Posterior vena cava (tissue), 2 donors: ENCODE measurements around the gene LRRN2. TPM values are rescaled to one million over a fixed set of nuclear protein-coding genes. Genes with fewer than 3 reads are reported as not detected.
"Not testable (repeated sequence)": the region's sequence is repeated elsewhere in the genome, so short reads cannot be mapped to it uniquely, and the experiment has no call there.

ENCODE experiments used
- DNase-seq: peaks from one replicate; pipeline ENCODE4 v3.0.0-alpha.2; 2020; ENCODE audit warnings: low spot score
- intact Hi-C, 2 donors: fragments of 100-400 bp; cut with DNase I; formaldehyde crosslinking; loops; one replicate each; pipeline versions ENCODE4 v1.14.1 to v1.14.2; 2022 to 2023
- long read RNA-seq, 2 donors: library from polyadenylated mRNA; unstranded; transcript quantifications; one replicate each; pipeline ENCODE4 v2.0.0, GENCODE V29; 2020 to 2021
- total RNA-seq, 2 donors: library from RNA; stranded (reverse); fragmentation: NEBNext Ultra II Directional; extraction: Animal tissue kit (Norgen Biotek cat#: 25700); gene quantifications; one replicate each; pipeline ENCODE4 v1.2.1, GENCODE V29; 2021
- donor health status: DM: yes; HTN: yes; CAD: no.
- donor health status: DM: yes; HTN: yes; CAD: no.

Gene LRRN2
- 10 to 100 TPM in 1 of 2 donors, 1 to 10 TPM in 1; 8.9 to 13.6 TPM for total RNA-seq
- long read RNA-seq, donor 1, full-length matches to known transcripts: 14 of 15 reads
- long read RNA-seq, donor 1, partial matches to known transcripts: 0 of 15 reads
- long read RNA-seq, donor 1, other reads (novel, unspliced or antisense): 1 of 15 reads
- long read RNA-seq, donor 2, full-length matches to known transcripts: 9 of 10 reads
- long read RNA-seq, donor 2, partial matches to known transcripts: 0 of 10 reads
- long read RNA-seq, donor 2, other reads (novel, unspliced or antisense): 1 of 10 reads

DNA sequence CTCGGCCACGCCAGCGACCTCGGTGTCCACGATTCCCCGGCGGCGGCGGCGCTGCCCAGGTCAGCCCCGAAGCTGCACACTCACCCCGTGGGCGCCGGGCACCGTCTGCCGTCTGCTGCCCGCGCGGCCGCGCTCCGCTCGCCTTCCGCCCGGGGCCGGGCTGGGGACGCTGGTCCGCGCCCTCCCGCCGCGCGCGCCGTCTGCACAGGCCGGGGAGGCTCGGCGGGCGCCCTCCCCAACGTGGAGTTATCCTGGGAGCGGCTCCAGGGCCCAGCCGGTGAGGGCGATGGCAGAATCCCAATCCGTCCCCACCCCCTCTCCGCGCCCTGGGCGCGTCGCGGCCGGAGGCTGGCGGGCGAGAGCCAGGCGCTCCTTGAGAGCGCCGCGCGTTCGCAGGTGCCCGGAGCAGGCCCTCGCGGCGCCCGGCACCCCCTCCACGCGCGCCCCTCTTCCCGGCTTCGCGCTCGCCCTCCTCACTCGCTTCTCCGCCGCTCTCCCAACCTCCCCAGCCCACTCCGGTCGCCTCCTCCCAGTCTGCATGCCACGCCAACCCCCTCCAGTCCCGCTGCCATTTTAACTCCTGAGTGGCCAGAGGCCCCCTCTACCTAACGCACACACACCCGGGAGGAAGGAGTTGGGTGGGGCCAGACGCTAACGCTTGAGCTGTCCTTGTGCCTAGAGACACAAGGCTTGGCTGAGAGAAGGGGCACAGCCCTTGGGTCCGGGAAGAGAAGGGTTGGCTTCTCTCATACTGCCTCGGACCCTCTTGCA is at the start of gene LRRN2:
LRRN2 (minus strand) TSS at position 503 of the 771 bp plus-strand sequence. CDS start 65,746 bp downstream, outside the sequence.
- DNase-seq: no peak
- intact Hi-C loops: no loop called here

DNA sequence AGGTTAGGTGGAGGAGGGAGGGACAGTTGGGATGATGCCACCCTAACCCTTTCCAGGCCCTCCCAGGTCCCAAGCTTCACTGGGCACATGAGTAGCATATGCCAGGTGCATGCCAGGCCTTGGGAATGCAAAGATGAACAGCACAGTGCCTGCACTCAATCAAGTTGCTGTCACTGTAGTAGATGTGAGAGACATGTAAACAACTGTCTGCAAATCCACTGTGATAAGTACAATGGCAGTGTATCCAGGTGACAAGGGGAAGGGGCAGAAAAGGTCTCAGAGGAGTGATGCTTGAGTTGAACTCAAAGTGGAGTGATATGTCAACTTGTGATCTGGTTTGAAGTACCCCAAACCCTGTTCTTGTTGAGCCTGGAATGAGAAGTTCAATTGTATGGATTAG is 49.5 kb upstream of the LRRN2 start:
- DNase-seq: no peak
- intact Hi-C loops: no loop called here

DNA sequence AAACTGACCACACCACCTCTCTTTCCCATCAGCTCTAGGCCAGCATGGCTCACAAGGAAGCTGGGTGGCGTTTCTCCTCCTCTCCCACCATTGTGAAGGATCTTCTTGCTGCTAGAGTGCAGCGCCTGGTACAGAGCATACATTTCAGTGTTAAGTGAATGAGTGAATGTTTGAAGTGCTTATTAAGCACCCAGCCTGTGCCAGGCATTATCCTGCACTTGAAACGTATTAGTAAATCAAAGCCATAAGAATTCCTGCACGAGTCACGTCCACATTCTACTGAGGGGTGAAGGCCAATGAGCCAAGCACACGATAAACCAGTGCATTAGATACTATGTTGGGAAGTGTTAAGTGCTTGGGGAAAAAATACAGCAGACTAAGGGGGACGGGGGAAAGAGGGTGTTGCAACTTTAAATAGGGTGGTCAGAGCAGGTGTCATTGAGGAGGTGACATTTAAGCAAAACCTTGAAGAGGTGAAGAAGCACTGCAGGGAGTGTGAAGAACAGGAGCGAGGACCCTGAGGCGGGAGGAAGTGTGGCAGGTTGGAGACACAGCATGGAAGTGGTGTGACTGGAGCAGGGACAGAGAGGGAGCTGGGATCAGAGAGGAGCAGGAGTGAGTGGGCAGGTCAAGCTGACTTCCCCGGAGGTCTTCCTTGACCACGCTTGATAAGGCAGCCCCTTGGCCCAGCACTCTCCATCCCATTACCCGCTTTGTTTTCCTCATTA is 48.5 kb upstream of the LRRN2 start:
- no peak for DNase-seq
- intact Hi-C loops: no loop called here

DNA sequence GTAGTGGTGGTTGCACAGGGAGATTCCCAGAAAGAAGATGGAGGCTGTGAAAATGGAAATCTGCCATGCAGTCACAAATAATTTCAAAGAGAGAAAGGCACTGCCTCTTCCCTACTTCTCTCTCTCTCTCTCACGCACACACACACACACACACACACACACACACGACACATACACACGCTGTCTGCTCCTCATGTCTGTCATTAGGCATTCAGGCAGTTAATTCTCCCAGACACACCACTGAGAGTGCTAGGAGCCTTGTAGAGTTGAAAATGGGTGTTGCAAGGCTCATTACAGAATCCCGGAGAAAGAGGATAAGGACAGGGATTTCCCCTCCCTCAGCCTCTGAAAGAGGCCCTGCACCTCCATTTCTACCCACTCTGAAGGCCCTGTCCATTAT is 47.8 kb upstream of the LRRN2 start:
- intact Hi-C loops: no loop called here
- DNase-seq: no peak

DNA sequence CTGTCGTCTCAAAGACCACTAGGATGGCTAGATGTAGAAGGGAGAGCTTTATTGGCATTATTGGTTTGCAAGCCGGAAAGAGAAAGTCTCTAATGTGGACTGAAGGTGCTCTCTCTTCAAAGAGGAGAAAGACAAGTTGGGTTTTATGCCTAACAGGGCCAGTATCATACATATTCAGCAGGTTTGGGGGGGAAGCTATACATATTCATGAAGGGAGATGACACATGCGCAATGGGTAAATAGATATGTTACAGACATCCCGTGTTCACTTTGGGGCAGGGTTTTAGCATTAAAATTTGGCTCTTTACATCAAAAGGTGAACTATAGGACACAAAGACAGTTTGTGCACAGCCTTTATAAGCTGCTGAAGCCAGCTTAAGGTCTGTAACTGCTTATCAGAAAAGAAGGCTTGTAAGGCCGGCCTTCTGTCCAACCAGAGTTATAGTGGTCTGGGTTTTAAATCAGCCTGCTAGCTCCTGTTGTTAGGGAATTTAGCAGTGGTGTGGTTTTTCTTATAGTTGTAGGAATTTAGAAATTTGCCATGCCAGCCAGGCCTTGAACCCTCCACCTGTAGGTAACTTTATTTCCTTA is 46.5 kb upstream of the LRRN2 start:
- no peak for DNase-seq
- intact Hi-C loops: no loop called here

DNA sequence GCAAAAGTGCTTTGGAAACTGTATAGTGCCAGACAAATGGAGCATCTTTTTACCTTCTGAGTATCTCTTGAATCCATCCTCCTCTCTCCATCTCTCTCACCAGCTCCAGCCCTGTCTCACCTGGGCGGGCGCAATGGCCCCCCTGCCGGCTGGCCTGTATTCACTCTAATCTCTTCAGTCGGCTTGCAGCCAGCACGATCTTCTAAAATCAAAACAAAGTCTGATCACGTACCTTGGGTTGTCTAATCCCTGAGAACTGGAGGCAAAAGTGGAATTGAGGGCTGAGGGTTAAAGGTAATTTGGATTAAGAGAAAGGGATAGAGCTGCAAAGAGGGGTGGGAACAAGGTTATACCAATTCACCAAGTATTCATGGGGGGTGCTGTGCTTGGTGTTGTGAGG is 46.0 kb upstream of the LRRN2 start:
- intact Hi-C loops: no loop called here
- DNase-seq: no peak

DNA sequence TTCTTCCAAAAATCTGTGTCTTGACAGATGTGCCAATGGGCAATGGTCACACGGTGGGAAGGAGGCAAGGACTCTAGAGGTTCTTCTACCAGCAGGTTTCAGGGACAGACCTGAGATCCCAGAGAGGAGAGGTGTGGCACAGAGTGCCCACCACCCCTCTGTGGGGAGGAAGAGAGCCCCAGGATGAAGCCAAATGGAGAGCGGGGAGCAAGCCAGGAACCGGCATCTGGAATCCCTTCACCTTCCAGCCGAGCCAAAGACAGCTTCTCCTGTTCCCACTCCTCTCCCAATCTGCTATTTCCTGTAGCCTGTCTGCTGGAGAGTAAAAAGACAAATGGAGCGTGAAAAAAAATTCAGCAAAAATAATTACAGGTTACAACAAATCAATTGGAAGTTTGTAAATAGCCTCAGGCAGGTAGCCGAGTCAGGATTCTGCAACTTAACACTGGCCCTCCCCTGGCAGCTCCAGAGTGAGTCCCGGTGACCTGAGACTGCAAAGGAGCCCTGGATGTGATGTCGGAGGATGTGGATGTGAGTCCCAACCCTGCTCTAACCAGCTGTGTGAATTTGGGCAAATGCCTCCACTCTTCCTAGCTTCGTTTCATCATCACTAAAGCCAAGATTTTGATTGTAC is 45.4 kb upstream of the LRRN2 start:
- DNase-seq: no peak
- intact Hi-C loops: no loop called here

DNA sequence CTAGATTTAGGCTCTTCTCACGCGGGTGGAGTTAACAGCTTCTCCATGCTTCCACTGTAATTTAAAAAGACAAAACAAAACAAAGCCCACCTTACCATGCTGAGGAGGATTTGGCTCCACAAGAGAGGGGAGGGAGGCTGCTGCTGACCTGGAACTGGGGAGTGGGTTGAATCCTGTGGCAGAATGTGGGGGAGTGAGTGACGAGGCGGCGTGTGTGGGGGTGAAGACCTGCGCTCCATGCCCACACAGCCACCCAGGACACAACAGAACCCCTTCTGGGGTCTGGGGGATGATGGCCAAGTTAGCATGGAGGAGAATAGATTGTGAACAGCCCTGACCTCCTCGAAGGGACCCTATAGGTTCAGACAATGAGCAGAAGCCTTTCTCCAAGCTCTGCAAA is 44.0 kb upstream of the LRRN2 start:
- intact Hi-C loops: no loop called here
- no peak for DNase-seq

DNA sequence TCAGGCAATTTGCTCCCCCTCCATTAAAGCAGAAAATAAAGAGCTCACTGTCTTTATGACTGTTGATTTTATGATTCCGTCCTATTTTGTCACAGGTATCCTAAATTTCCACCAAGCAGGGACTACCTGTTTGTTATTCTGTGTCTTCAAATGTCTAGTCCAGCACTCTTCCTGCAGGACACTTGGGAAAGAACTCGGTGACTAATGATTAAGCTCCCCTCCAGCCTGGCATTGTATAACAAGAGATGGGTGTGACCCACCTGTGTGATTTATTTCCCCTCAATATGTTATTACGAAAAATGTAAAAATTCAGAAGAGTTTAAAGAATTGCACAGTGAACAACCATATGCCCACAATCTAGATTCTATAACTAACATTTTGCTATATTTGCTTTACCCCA is 42.9 kb upstream of the LRRN2 start:
- DNase-seq: no peak
- intact Hi-C loops: no loop called here

DNA sequence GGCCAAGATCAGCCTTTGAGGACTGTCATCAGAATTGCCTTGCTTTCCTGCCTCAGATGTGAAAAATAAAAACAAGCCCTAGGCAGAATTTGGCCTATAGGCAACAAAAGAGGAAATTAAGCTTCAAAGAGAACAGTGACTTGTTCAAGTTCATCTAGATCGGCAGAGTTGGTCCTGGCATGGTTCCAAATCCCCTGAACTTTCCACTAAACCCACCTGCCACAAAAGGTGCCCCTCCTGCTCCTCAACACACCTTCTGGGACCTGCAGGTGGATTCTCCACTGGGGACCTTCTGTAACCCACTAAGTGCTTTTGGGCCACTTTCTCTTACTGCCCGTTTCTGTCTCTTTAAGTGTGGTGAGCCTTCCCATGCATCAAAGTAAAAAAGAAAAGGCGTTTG is 42.5 kb upstream of the LRRN2 start:
- intact Hi-C loops: no loop called here

DNA sequence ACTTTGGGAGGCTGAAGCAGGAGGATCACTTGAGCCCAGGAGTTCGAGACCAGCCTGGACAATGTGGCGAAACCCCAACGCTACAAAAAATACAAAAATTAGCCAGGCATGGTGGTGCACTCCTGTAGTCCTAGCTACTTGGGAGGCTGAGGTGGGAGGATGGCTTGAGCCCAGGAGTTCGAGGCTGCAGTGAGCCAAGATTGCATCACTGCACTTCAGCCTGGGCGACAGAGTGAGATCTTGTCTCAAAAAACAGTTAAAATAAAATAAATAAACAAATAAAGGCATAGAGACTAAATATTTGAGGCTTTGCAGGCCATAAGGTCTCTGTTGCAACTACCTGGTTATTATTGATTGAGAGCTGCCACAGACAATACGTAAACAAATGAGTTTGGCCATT is 41.9 kb upstream of the LRRN2 start:
- intact Hi-C loops, DNase-seq: not testable (repeated sequence)

More for the DNA sequence above, 42.5 kb upstream of the LRRN2 start:
- DNase-seq: no peak

DNA sequence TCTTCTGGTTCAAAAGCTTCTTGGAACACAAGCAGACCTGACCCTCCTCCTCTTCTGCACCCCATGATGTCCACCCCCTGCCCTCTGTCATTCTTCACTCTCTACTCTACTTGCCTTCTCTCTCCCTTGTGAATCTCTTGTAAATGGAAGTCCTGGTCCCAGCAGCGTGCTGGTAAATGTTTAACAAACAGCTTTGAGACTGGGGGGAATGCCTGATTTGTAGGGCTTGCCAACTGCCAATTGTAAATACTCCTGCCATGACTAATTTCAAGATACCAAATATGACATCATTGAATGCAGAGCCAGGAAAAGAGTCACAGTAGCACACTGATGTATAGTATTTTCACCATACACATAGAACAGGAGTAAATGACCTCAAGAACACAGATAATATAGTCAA is 40.9 kb upstream of the LRRN2 start:
- intact Hi-C loops: no loop called here
- no peak for DNase-seq

DNA sequence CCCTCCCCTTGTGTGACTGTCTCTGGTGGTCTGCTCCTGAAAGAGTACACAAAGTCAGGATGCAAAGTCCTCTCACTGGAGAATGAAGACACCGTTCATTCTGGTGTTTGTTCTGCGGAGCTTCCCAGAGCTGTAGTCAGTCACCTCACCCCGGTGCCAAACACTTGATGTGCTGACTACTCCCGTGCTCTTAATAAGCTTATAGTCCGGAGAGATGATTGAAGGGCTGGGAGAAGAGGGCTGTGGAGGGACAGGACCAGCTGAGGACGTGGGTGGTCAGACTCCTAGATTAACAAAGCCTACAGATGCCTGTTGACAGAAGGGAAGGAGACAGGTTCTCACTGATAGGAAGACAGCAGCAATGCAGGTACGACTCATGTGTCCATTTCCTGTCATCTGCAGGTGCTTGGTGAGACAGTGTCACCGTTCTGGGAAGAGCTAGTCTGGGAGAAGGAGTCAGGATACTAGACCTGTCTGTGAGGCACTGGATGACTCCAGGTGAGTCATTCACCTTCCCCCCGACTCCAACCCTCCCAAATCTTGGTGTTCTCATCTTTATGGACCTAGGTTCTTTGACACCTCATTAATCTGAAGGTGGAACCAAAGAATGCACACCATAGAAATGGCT is 40.4 kb upstream of the LRRN2 start:
- intact Hi-C loops: no loop called here
- DNase-seq: no peak

DNA sequence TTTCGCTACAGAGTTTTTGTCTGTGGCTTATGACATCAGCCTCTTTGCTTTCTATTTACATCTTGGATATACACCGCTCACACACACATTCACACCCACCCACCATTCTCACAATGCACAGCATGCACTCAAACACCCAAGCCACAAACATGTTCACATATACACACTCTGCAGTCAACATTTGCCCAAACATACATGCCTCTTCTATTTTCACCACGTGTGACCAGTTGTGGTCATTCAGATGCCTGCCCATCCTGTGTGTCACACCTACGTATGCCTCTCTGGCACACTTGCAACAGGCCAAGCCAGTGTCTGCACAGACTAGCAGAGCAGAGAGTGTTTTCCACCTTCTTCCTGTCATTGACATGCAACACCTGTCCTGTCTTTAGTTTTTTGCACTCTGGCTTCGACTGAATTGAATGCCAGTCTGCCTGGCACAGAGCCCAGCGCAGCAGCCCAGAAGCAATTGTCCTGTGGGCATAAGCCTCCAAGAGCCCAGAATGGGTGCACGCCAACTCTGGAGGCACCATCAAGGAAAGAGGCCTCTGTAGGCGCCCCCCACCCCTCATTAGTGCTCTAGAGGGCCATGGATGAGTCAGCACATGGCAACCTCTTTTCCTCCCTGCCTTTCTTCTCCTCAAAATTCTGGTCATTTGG is 37.7 kb upstream of the LRRN2 start:
- no peak for DNase-seq

DNA sequence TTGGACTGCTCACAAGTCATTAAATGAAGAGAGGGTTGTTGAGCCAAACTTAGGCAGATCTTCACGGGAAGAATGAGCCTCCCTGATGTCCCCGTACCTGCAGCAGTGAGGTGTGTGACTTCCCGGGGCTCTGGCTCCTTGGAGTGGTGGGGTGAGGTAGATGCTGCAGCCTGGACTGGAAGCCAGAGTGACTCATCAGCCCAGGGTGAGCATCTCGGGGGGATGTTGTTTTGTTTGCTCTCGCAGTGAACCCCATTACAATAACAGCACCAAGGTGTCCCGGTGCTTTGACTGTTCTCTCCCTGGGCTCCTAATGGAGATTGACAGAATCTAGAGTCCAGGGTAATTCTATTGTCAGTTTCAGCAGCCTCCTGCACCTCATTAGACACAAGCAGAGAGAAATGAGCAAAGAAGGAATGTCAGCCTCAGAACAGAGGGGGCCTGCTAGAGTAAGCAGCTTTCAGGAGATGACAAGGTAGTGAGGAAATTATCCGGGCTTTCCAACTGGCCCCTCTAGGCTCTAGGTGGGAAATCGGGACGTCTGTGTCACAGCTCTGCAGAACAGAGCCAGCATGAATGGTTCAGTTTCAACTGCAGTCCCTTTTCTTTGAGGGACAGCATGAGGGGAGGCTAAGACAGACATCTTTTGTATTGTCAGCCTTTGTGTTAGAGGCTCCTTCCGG is 36.0 kb upstream of the LRRN2 start:
- DNase-seq: no peak
- intact Hi-C loops: loop anchor here in 1 of 2 donors (2.0 kb wide), 1 partner anchor 43 kb away; no protein-coding TSS in a partner anchor

More for the DNA sequence above, 37.7 kb upstream of the LRRN2 start:
- intact Hi-C loops: no loop called here

DNA sequence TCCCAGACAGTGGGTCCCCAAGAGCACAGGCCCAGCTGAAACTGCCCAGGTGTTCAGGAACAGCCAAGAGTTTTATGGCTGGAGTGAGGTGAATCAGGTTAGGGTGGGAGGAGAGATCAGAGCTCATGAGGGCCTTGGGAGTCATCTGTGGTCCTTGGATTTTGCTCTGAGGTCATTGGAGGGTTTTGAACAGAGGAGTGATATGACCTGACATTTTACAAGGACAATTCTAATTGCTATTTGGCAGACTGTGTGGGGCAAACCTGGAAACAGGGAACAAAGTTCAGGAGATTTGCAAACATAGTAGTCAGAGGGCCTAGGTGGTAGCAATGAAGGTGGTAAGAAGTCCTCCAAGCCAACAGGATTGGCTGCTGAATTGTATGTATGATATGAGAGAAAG is 31.1 kb upstream of the LRRN2 start:
- intact Hi-C loops: no loop called here
- DNase-seq: no peak

DNA sequence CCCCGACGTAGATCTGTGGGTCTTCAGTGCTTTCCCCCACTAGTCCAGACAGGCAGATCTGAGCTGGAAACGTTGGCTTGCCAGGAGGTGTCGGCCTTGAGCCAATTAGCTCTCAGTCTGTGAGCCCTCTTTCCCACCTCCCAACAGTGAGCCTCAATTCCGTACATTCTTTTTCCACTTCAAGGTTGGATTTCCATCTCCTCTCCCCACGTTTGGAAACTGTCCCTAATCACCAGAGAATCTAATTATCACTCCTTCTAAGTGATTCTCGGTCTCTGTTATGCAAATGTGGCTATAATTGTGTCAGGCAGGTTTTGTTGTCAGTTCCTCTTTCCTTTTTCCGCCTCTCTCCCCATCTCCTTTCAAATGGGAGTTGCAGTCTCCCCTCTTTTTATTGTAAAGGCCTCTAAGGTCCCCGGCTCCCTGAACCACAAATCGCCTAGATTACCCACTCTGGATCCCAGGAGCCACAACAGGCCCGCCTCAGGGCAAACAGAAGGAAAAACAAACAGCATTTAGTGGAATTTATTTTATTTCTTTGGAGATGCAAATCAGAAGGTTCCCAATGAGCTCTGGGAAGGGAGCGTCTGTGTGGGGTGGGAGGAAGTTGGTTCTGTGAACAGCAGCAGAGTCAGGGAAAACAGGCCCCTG is 29.4 kb upstream of the LRRN2 start:
- intact Hi-C loops: no loop called here
- DNase-seq: no peak
